Skin of body (tissue), 2 donors: ENCODE measurements around the gene SLC15A5. TPM values are rescaled to one million over a fixed set of nuclear protein-coding genes. Genes with fewer than 3 reads are reported as not detected.
A peak's percentile ranks its signal among the peaks of the same experiment; 100 is the strongest.

Source experiments
- DNase-seq: peaks from one replicate; lab custom pipeline; 2025; lab: John Stamatoyannopoulos, UW
- total RNA-seq: library from RNA; depleted of rRNA; stranded (reverse); fragments of >200 nt; gene quantifications from one replicate; pipeline ENCODE4 v1.2.3, GENCODE V29; 2014

SLC15A5 gene
- total RNA-seq, 1 donor from 2014 or later: not detected

GRCh38 chr12:16184681-16185080, 92.8 kb downstream of the SLC15A5 start:
- DNase-seq: no peak

GRCh38 chr12:16183541-16183940, 93.9 kb downstream of the SLC15A5 start:
- DNase-seq: no peak

DNA sequence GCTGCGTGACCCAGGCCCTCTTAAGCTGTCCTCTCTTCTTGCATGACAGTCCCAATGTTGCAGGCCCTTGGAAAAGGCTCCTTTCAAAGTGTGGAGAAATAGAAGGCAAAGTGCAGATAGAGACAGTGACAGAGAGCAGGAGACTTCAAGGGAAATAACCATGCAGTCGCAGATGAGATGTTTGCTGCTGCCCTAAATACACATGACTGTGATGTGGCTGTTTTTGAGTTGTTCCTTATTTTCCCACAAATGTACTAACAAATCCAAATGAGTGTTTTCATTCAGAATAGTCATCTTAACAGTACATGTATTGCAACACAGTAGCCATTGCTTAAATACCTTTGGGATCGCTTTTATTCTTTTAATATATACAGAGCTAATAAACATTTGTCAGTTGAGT, 101.6 kb downstream of the SLC15A5 start:
- no peak for DNase-seq

GRCh38 chr12:16174282-16174681, 103.2 kb downstream of the SLC15A5 start:
- no peak for DNase-seq

DNA sequence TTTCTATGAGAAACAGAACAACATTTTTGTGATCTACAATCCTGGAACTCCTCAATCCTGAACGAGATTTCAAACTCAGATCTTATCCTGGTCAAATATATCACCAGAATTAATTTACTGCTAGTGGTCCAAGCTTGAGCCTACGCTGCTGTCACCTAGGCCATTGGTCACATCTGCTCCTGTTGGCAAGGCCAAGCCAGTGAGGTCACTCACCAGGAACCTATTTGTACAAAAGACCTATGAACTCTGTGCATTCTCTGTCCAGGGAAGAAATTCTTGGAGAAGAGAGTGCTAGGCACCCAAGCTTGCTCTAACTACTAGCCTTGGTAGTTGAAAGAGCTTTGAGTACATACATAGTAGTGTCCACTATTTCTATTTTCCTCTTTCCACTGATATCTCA, 106.1 kb downstream of the SLC15A5 start:
- DNase-seq: no peak

DNA sequence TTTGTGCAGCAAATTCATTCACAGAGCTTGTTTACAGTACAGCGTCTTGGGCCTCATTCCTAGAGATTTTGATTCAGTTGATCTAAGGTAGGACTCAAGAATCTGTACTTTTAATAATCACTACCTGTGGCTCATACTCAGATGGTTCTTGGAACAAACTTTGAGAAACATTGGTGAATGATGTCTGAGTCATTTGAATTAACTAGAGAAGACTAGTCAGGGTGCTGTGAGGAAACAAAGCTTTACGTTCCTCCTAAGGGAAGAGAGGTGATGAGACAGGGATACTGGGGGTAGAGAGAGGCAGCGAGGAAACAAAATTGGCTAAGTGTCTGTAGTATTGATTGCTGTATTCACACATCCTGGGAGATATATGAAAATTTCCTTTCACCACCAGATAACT, 109.4 kb downstream of the SLC15A5 start:
- no peak for DNase-seq

DNA sequence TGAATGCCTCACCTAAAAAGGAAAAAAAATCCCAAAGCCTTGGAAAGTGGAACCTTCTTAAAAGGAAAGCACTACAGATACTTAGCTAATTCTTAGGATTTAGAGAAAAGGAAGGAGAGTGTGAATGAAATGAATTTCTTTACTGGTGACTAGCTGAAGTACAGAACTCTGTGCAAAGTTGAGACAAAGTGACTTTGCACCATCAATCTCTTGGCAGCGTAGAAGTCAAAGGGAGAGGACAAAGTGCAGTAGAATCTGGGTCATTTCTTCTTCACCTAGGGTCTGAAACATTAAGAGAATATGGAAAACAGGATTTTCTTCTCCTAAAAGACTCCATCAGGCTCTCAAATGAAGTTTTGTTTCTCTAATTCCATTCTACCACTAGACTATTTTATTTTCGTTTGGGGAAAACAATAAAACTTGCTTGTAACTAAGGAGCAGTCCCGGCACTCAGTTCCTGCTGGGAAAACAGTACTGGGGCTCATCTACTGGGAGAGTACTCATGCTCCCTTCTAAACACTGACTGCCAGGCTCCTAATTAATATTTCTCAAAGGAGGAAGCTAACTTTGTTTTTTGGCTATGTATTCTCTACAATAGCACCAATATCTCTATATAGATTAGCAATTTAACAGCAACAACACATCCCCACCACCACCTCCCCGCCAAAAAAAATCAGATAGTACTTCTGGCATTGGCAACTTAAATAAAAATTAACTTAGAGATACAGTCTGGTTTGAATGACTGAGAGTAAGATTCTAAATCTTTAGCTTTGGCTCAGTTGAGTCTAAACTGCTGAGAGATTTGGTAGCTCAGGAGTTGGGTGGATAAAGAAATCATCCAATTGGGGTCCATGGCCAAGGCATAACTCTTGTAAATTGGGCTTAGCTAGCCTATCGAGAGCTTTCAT, 110.7 kb downstream of the SLC15A5 start:
- no peak for DNase-seq

DNA sequence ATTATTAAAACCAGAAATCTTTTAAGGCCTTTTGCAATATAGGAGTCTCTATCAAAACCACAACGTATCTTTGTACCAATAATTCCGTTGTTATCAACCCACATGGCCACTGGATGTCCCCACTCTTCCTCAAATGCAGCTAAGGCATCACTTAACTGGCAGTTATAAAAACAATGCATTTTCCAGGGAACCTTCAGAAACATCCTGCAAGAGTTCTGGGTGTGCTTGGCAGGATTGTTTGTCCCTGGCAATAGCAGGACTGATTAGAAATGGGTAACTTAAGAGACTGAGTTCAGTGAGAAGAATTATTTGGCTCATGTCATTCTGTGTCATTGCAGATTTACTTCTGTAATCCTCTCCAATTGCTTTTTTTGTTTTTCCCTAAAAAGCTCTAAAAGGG, 112.0 kb downstream of the SLC15A5 start:
- peak; percentile 56 for DNase-seq

DNA sequence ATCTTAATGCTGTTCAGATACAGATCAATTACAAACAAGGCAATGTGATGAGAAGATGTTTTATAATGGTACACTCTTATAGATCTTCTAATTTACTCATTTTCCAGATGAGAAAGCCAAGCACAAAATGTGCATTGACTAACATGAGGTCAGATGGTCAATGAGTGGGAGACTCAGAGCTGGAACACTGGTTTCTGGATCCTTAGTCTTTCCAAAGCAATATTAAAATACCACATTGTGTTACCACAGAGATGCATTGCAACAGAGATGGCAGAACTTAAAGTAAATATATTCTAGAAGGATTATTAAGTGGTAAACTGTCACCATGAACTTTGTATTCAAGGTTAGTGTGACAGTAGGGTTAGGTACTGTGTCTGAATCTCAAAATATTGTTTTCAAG, 113.6 kb downstream of the SLC15A5 start:
- DNase-seq: no peak

- no peak for DNase-seq
Measured at GRCh38 chr12:16163146-16163545, 114.3 kb downstream of the SLC15A5 start.

GRCh38 chr12:16159571-16159970, 117.9 kb downstream of the SLC15A5 start:
- peak; percentile 39 for DNase-seq

- DNase-seq: peak; percentile 25
Measured at GRCh38 chr12:16158050-16158449, 119.4 kb downstream of the SLC15A5 start.

DNA sequence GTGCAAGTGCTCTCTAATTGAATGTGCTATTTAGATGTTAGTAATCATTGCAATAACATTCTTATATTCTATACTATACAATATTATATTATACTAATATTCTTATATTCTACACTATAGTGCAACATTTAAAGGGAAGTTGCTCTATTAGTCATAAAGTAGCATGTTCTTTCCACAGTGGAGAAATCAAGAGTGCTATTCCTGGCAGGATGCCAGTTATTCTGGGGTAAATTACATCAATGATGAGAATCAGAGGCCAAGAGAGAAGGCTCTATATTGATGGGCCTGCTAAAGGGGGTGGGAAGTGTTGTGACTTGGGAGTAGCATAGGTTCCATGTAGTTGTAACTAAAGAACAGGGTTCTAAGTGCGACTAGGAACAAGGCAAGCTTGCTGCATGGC, 121.5 kb downstream of the SLC15A5 start:
- DNase-seq: no peak

DNA sequence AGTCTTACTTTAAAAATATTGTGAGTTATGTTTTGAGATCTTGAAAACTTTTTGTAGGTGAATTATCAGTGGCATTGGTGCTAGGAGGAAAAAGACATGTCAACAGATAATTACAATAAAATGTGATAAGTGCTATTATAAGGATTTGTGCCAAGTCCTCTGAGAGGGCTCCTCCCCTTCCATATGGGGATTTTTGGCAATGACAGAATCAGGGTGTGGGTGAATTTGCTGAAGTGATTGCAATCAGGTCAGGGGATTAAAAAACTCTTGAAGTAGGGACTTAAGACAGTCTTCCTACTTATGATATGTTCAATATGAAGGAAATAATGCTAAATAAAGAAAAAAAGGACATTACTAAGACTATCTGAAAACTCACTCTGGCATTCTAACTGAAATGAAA, 122.5 kb downstream of the SLC15A5 start:
- DNase-seq: no peak

GRCh38 chr12:16152885-16153673, 124.4 kb downstream of the SLC15A5 start:
- no peak for DNase-seq

DNA sequence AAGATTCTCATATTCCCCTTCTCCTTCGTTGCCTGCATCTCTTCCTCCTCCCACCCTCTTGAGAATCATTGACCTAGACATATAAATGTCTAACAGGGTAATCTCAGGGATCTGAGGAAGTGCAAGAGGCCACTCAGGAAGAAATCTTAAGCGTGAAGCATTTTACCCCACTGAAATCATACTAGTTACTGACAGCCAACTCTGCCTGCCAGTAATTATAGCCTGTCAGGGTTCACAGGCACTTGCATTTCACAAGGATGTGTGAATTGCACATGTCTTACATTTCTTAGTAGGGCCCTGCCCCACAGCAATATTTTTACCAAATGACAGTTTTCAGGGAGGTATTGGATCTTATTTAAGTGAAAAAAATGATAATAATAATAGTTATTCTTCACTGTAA, 127.2 kb downstream of the SLC15A5 start:
- DNase-seq: no peak

DNA sequence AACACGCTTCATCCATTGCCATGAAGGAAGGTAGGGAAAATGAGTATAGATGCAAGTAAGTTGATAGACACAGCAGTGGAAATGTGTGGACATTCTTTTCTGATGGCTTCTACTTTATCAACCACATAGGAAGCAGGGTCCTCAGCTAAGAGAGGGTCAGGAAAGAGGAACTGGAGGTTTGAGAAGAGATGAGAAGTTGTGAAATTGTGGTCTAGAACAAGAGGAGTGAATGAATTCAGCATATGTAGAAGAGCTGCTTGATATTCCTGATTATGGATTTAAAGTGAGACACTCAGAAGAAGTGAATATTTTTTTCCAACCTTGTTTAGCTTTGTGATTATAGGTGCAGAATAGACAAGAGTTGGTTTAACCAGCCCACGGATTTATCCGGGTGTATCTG, 128.5 kb downstream of the SLC15A5 start:
- no peak for DNase-seq

Other genes starting within 250 kb of the SLC15A5 start
- gene MGST1, start 70.0 kb upstream of the SLC15A5 start, total RNA-seq: 50.2 TPM